Neural crest cell (in vitro differentiated cells): ENCODE results near the gene IPPK. TPM values are rescaled to one million over a fixed set of nuclear protein-coding genes. Genes with fewer than 3 reads are reported as not detected.
"Not testable (repeated sequence)": the region's sequence is repeated elsewhere in the genome, so short reads cannot be mapped to it uniquely, and the experiment has no call there.

Experiments
- DNase-seq: peaks from one replicate; pipeline ENCODE4 v3.0.0; 2021; ENCODE audit warnings: low read depth, mixed read lengths, low spot score
- H3K27ac Mint-ChIP-seq: one replicate; pipeline ENCODE4 v1.8.0; 2021; ENCODE audit warnings: mild to moderate bottlenecking, mixed read lengths; ENCODE audit not compliant: unreplicated experiment
- H3K27me3 Mint-ChIP-seq: 2 replicates; pipeline ENCODE4 v1.8.0; 2021; ENCODE audit warnings: low read depth, mild to moderate bottlenecking, mixed read lengths
- H3K36me3 Mint-ChIP-seq: 2 replicates; pipeline ENCODE4 v1.8.0; 2021; ENCODE audit warnings: low read depth, mild to moderate bottlenecking, mixed read lengths
- H3K4me1 Mint-ChIP-seq: 2 replicates; pipeline ENCODE4 v1.8.0; 2021; ENCODE audit warnings: mixed read lengths
- H3K4me3 Mint-ChIP-seq: one replicate; pipeline ENCODE4 v1.8.0; 2021; ENCODE audit warnings: mild to moderate bottlenecking, mixed read lengths
- H3K9me3 Mint-ChIP-seq: 2 replicates; pipeline ENCODE4 v1.8.0; 2021; ENCODE audit warnings: mixed read lengths
- total RNA-seq: library from RNA; stranded (reverse); gene quantifications from 2 replicates; pipeline ENCODE4 v1.2.1, GENCODE V29; 2021
- TF ChIP-seq, protein P1 (sequence below): fragments of 200-600 bp; sonication (generic); conservative IDR thresholded peaks from 2 replicates; pipeline ENCODE4 v1.5.0; 2021; ENCODE audit warnings: antibody characterized with exemption, mild to moderate bottlenecking

The IPPK gene
- total RNA-seq, 1 donor from 2014 or later, result 13.1 TPM

DNA sequence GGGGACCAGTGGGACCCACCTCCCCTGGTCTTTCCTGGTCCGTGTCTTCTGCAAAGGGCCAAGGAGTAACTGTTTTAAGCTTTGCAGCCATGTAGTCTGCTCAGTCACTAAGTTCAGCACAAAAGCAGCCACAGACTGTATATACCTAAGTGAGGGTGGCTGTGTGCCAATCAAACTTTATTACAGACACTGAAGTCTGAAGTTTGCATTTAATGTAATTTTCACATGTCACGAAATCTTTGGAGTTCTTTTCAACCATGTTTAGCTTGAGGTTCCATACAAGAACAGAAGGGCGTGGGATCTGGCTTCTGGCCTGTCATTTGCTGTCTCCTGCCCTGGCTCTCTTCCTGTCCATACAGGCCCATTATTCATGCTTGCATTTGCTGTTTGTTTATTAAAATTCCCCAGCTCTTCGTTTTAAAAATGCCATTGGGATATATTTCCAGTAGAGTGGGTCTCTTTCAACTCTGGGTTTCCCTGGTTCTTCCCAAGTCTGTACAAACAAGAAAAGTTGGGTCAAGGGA lies 69.9 kb downstream of the IPPK start:
- TF ChIP-seq, protein P1, sequence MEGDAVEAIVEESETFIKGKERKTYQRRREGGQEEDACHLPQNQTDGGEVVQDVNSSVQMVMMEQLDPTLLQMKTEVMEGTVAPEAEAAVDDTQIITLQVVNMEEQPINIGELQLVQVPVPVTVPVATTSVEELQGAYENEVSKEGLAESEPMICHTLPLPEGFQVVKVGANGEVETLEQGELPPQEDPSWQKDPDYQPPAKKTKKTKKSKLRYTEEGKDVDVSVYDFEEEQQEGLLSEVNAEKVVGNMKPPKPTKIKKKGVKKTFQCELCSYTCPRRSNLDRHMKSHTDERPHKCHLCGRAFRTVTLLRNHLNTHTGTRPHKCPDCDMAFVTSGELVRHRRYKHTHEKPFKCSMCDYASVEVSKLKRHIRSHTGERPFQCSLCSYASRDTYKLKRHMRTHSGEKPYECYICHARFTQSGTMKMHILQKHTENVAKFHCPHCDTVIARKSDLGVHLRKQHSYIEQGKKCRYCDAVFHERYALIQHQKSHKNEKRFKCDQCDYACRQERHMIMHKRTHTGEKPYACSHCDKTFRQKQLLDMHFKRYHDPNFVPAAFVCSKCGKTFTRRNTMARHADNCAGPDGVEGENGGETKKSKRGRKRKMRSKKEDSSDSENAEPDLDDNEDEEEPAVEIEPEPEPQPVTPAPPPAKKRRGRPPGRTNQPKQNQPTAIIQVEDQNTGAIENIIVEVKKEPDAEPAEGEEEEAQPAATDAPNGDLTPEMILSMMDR, result no peak
- DNase-seq, result no peak
- no peaks in the 10 kb centered on the region for H3K9me3 Mint-ChIP-seq
- peaks cover 14% of the 10 kb centered on the region for H3K36me3 Mint-ChIP-seq
- H3K27ac Mint-ChIP-seq, result no peak overlapping the region
- no peak overlapping the region for H3K4me3 Mint-ChIP-seq
- peaks cover 14% of the 10 kb centered on the region for H3K4me1 Mint-ChIP-seq
- no peaks in the 10 kb centered on the region for H3K27me3 Mint-ChIP-seq

DNA sequence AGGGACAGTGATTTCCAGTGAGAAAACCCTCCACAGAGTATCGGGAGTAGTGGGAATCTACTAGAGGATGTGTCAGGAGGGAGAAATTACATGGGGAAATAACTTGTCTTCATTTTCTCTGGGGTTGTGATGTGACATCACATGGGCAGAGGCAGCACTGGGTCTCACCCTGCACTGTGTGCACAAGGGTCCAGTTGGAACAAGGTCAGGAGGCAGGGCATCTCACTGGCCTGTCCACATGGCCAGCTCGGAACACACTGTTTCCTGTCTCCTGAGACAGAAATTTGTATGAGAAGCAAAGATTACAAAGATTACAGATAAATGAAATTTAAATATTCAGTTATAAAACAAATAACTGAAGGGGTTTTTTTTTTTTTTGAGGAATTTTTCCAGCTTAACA lies 71.5 kb downstream of the IPPK start:
- no peak for DNase-seq
- Mint-ChIP-seq H3K27ac (peak overlapping the region; percentile 20), H3K4me1 (peaks cover 13% of the 10 kb centered on the region), H3K27me3 (no peaks in the 10 kb centered on the region), H3K36me3 (peaks cover 6% of the 10 kb centered on the region), H3K4me3 (no peak overlapping the region), H3K9me3 (no peaks in the 10 kb centered on the region)
- TF ChIP-seq, protein P1, result no peak

DNA sequence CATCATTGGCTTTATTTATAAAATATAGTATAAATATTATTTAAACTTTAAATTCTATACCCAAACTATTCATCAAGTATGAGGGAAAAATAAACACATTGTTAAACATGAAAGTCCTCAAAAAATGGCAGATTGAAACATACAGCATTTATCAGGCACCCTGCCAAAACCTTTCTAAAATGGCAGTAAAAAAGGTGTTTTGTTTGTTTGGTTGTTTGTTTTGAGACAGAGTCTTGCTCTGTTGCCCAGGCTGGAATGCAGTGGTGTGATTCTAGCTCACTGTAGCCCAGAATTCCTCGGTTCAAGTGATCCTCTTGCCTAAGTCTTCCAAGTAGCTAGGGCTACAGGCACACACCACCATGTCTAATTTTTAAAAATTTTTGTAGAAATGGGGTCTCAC lies 74.0 kb downstream of the IPPK start:
- no peak for DNase-seq
- Mint-ChIP-seq H3K9me3 (no peaks in the 10 kb centered on the region), H3K4me1 (peaks cover 9% of the 10 kb centered on the region), H3K36me3 (no peaks in the 10 kb centered on the region), H3K27me3 (no peaks in the 10 kb centered on the region), H3K4me3 (no peak overlapping the region), H3K27ac (no peak overlapping the region)
- TF ChIP-seq, protein P1, result no peak

DNA sequence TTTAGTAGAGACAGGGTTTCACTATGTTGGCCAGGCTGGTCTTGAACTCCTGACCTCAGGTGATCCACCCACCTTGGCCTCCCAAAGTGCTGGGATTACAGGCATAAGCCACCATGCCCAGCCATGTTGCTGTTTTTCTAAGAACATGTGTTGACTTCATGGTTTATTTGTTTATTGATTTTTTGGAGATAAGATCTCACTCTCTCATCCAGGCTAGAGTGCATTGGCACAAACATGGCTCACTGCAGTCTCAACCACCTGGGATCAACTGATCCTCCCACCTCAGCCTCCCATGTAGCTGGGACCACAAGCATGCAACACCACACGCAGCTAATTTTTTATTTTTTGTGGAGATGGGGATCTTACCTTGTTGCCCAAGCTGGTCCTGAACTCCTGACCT lies 74.9 kb downstream of the IPPK start:
- H3K4me3 Mint-ChIP-seq, H3K9me3 Mint-ChIP-seq, H3K36me3 Mint-ChIP-seq, DNase-seq, H3K27ac Mint-ChIP-seq, H3K27me3 Mint-ChIP-seq: not testable (repeated sequence)
- H3K4me1 Mint-ChIP-seq, result peaks cover 16% of the 10 kb centered on the region

DNA sequence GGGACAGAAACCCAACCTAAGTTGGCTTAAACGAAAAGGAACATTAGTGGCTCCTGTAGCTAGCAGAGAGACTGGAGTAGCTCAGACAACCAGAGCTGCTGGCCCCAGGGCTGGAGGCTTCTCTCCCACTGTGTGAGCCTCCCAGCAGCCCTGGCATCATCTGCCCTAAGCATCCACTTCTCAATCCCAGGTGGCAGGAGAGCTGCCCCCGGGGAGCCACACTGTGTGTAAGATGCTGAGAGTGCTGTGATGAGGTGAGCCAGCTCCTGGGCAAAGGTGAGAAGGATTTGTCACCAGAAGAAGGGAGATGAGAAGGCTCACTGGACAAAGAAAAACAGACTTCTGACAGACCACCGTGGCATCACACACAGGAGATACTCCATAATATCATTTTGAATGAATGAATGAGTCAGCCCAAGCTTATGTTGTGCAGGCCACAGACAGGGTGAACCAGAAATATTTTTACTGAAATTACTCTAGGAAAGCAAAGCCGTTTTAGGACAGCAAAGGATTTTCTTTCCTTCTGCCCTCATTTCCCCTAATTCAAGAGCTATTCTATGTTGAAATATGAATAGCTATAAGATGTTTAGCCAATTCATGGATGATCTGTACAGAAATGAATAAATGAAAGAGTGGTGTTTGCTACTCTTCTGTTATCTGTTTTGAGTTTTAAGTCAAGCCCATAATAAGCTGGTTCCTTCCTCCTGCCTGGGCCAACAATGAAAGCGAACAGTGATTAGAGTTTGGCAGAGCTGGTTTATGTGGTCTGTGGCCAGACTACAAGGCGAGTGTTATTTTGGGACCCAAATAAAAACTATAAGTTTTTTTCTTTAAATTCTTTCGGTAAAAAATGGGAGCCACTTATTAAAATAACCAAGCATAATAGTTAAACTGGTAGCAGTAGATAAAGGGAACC lies 76.7 kb downstream of the IPPK start:
- TF ChIP-seq, protein P1, result no peak
- H3K9me3 Mint-ChIP-seq, result no peaks in the 10 kb centered on the region
- no peaks in the 10 kb centered on the region for H3K36me3 Mint-ChIP-seq
- no peaks in the 10 kb centered on the region for H3K27me3 Mint-ChIP-seq
- peaks cover 16% of the 10 kb centered on the region for H3K4me1 Mint-ChIP-seq
- no peak for DNase-seq
- no peak overlapping the region for H3K27ac Mint-ChIP-seq
- no peak overlapping the region for H3K4me3 Mint-ChIP-seq

DNA sequence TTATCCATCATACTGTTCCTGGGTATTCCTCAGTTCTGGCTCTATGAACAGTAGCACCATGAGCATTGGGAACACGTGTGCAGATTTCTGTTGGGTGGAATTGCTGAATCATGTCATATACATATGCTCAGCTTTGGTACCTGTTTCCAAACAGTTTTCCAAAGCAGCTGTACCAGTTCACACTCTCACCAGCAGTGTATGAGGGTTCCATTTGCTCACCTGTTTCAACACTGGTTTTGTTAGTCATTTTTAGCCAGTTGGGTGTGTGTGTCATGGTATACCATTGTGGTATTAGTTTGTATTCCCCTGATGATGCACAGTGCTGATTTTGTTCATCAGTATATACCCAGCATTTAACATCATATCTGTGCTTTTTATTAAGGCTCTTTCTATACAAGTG lies 77.4 kb downstream of the IPPK start:
- Mint-ChIP-seq H3K36me3 (no peaks in the 10 kb centered on the region), H3K4me3 (no peak overlapping the region), H3K27me3 (no peaks in the 10 kb centered on the region), H3K4me1 (peaks cover 16% of the 10 kb centered on the region), H3K9me3 (no peaks in the 10 kb centered on the region), H3K27ac (no peak overlapping the region)
- TF ChIP-seq, protein P1, result no peak
- no peak for DNase-seq
